ENCODE results near the gene HBZ. TPM values are rescaled to one million over a fixed set of nuclear protein-coding genes. Genes with fewer than 3 reads are reported as not detected.

HBZ gene
- total RNA-seq (not detected in 2 replicates), polyA plus RNA-seq (0.28 TPM in 1 of 2 replicates, not detected in the other)

DNA sequence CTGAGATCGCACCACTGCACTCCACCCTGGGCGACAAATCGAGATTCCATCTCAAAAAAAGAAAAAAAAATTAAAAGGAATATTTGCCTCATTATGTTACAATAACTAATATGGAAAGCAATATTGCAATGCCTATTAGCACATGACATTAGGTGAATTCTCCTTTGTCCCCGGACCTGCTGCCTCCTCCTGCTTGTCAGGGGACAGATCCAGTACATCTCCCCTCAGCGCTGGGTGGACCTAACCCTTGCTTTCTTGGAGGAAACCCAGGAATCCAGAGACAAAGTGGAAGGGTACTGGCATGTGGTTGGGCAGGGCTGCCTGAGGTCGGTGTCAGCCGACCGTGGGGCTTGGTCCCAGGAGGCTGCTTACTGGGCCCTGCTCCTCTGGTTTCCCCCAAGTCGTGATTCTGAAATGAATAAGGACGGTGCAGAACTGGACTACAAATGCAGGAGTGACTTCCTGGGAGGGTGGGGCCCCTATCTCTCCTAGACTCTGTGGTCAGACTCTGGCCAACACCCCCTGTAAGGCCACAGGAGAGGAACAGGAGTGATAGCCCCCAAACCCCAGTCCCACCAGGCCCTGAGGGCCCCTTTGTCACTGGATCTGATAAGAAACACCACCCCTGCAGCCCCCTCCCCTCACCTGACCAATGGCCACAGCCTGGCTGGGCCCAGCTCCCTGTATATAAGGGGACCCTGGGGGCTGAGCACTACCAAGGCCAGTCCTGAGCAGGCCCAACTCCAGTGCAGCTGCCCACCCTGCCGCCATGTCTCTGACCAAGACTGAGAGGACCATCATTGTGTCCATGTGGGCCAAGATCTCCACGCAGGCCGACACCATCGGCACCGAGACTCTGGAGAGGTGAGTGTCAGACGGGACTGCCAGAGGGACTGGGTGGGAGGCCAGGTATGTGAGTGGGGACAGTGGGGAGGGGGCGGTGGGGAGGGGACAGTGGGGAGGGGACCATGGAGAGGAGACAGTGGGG, at the start of gene HBZ:
Gene HBZ, plus strand, starts transcription at position 504 of the 988 bp plus-strand sequence. Its CDS starts 266 bp downstream, at position 770.
- H3K27me3 ChIP-seq, result peaks cover 30% of the 10 kb centered on the region
- no peak within 1 kb of the TSS for H3K27ac ChIP-seq
- H3K4me3 ChIP-seq, result no peak within 1 kb of the TSS
- no peaks in the 10 kb centered on the region for H4K20me1 ChIP-seq (ENCODE audit: insufficient read depth, poor library complexity, severe bottlenecking)
- no peaks in the 10 kb centered on the region for H3K9me3 ChIP-seq (ENCODE audit: low read depth)
- H3K9me2 ChIP-seq (replicated peaks; ENCODE audit: insufficient read depth), result no peaks in the 10 kb centered on the region
- WGBS (ENCODE audit: low lambda C conversion rate, missing lambda C conversion rate), result 90% methylated on average over 16 of the region's 17 CpGs
- H3K4me2 ChIP-seq, result no peak within 1 kb of the TSS
- no peak within 1 kb of the TSS for H2AFZ ChIP-seq
- no peaks in the 10 kb centered on the region for H3K36me3 ChIP-seq (replicated peaks; ENCODE audit: insufficient read depth, low read depth)
- TF ChIP-seq EZH2 (IDR thresholded peaks at IDR 0.05; ENCODE audit: borderline replicate concordance), result no peak
- no peak for TF ChIP-seq EZH2phosphoT487 (IDR thresholded peaks at IDR 0.05; ENCODE audit: low read depth, severe bottlenecking, unreplicated experiment)
- TF ChIP-seq, protein P1, sequence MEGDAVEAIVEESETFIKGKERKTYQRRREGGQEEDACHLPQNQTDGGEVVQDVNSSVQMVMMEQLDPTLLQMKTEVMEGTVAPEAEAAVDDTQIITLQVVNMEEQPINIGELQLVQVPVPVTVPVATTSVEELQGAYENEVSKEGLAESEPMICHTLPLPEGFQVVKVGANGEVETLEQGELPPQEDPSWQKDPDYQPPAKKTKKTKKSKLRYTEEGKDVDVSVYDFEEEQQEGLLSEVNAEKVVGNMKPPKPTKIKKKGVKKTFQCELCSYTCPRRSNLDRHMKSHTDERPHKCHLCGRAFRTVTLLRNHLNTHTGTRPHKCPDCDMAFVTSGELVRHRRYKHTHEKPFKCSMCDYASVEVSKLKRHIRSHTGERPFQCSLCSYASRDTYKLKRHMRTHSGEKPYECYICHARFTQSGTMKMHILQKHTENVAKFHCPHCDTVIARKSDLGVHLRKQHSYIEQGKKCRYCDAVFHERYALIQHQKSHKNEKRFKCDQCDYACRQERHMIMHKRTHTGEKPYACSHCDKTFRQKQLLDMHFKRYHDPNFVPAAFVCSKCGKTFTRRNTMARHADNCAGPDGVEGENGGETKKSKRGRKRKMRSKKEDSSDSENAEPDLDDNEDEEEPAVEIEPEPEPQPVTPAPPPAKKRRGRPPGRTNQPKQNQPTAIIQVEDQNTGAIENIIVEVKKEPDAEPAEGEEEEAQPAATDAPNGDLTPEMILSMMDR (IDR thresholded peaks at IDR 0.05; ENCODE audit: poor library complexity), result no peak
- H3K4me1 ChIP-seq (ENCODE audit: insufficient read depth), result peaks cover 7% of the 10 kb centered on the region
- no peak for DNase-seq (ENCODE audit: low spot score)
- no peaks in the 10 kb centered on the region for H3K79me2 ChIP-seq

DNA sequence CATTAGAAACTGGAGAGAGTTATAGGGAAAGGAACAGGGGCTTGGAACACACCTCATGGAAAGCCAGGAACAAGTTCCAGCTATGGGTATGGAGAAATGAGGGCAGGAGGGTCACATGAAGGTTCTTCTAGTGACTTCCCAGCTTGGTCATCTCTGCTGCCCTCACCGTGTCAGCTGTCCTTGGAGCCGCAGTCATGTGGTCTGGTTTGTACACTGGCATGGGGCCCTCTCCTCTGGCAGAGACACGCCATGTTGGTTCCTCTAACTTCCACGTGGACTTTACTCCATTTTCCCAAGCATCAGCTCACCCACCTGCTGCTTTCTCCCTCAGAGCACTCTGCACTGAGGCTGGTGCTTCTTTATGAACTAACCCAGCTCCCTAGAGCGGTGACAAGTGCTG, 48.1 kb upstream of the HBZ start:
- Histone ChIP-seq H3K9me3 (ENCODE audit: low read depth) (no peaks in the 10 kb centered on the region), H3K27me3 (no peaks in the 10 kb centered on the region), H3K36me3 (replicated peaks; ENCODE audit: insufficient read depth, low read depth) (no peaks in the 10 kb centered on the region), H4K20me1 (ENCODE audit: insufficient read depth, poor library complexity, severe bottlenecking) (no peaks in the 10 kb centered on the region), H3K4me2 (no peak overlapping the region), H3K27ac (no peak overlapping the region), H2AFZ (no peak overlapping the region), H3K4me3 (no peak overlapping the region), H3K4me1 (ENCODE audit: insufficient read depth) (no peaks in the 10 kb centered on the region), H3K9me2 (replicated peaks; ENCODE audit: insufficient read depth) (no peaks in the 10 kb centered on the region), H3K79me2 (no peaks in the 10 kb centered on the region)
- WGBS (ENCODE audit: low lambda C conversion rate, missing lambda C conversion rate), result 93% methylated on average over 5 of the region's 5 CpGs
- DNase-seq (ENCODE audit: low spot score), result no peak
- TF ChIP-seq EZH2 (IDR thresholded peaks at IDR 0.05; ENCODE audit: borderline replicate concordance), result no peak
- TF ChIP-seq EZH2phosphoT487 (IDR thresholded peaks at IDR 0.05; ENCODE audit: low read depth, severe bottlenecking, unreplicated experiment), result no peak
- TF ChIP-seq, protein P1 (IDR thresholded peaks at IDR 0.05; ENCODE audit: poor library complexity), result no peak

DNA sequence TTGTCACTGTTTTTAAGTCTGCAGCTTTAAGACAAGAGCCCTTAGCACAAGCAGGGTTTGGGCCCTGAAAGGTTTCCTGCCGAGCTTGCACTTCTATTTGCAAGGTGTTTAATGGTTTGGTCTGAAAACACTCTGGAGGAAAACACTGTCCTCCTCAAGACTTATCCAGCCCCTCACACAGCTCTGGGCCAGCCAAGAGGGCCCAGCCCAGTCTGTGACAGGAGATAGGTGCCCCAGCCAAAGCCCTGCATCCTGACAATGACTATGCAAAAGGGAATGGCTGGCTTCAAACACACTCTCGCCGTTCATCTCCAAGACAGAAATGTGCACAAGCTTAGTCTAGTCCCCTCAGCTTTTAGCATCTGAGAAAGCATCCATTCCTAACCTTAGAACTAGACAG, 47.5 kb upstream of the HBZ start:
- TF ChIP-seq EZH2 (IDR thresholded peaks at IDR 0.05; ENCODE audit: borderline replicate concordance) (no peak), EZH2phosphoT487 (IDR thresholded peaks at IDR 0.05; ENCODE audit: low read depth, severe bottlenecking, unreplicated experiment) (no peak)
- TF ChIP-seq, protein P1 (IDR thresholded peaks at IDR 0.05; ENCODE audit: poor library complexity), result no peak
- WGBS (ENCODE audit: low lambda C conversion rate, missing lambda C conversion rate), result 88% methylated on average over 3 of the region's 3 CpGs
- H4K20me1 ChIP-seq (ENCODE audit: insufficient read depth, poor library complexity, severe bottlenecking), result no peaks in the 10 kb centered on the region
- no peak overlapping the region for H3K4me3 ChIP-seq
- DNase-seq (ENCODE audit: low spot score), result no peak
- H3K27ac ChIP-seq, result no peak overlapping the region
- no peak overlapping the region for H3K4me2 ChIP-seq
- H3K4me1 ChIP-seq (ENCODE audit: insufficient read depth), result no peaks in the 10 kb centered on the region
- no peaks in the 10 kb centered on the region for H3K36me3 ChIP-seq (replicated peaks; ENCODE audit: insufficient read depth, low read depth)
- H3K27me3 ChIP-seq, result no peaks in the 10 kb centered on the region
- H2AFZ ChIP-seq, result no peak overlapping the region
- H3K79me2 ChIP-seq, result no peaks in the 10 kb centered on the region
- H3K9me3 ChIP-seq (ENCODE audit: low read depth), result no peaks in the 10 kb centered on the region
- no peaks in the 10 kb centered on the region for H3K9me2 ChIP-seq (replicated peaks; ENCODE audit: insufficient read depth)

Data from hepatocyte (in vitro differentiated cells).